Measurements from ENCODE around the gene GAB2. TPM values are rescaled to one million over a fixed set of nuclear protein-coding genes. Genes with fewer than 3 reads are reported as not detected.
"Not testable (repeated sequence)": the region's sequence is repeated elsewhere in the genome, so short reads cannot be mapped to it uniquely, and the experiment has no call there.

GAB2 gene
- total and polyA plus RNA-seq, 10 of the 15 experiments (the other 5 are each of a cell fraction or from before 2014, with no cell fraction given): 0.69 to 12.6 (median 3.8) TPM

DNA sequence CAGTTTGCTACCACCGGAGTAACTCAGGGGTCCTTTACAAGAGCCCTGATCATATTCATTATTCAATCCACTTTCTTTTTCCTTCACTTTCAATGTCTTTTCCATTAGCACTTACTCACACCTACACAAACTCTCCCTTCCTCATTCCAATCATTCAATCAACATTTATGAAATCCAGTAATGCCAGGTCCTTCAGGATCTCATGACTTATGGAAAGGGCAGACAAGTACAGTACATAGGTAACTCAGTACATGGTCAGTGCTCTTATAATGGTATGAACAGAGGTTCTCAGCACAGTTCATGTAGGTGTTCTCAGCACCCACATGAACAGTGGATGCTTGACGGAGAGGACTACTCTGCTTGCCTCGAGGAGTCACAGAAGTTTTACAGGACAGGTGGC, 122.3 kb downstream of the GAB2 start:
- H3K4me2 ChIP-seq (ENCODE audit: control insufficient read depth, insufficient read depth): no peak overlapping the region
- WGBS (ENCODE audit: insufficient coverage, insufficient replicate concordance, low lambda C conversion rate, missing lambda C conversion rate): 72% methylated on average over 3 of the region's 3 CpGs

GRCh38 chr11:78294100-78294499, 123.5 kb downstream of the GAB2 start:
- FAIRE-seq; in situ Hi-C loops (cut with MboI); RAD21 ChIA-PET (ENCODE audit: unreplicated experiment); H3K79me2 ChIP-seq (ENCODE audit: control insufficient read depth, insufficient read depth, low read length); H3K27ac ChIP-seq (ENCODE audit: control insufficient read depth, insufficient read depth); H3K4me1 ChIP-seq (ENCODE audit: control insufficient read depth, insufficient read depth, low read length); POLR2A ChIA-PET; CTCF ChIA-PET; H4K20me1 ChIP-seq (ENCODE audit: control insufficient read depth, insufficient read depth); H2AFZ ChIP-seq (ENCODE audit: control insufficient read depth, low read depth, low read length); SMC1A ChIA-PET (ENCODE audit: uncharacterized antibody, unreplicated experiment); intact Hi-C loops (cut with micrococcal nuclease; ENCODE audit: unreplicated experiment); H3K4me2 ChIP-seq (ENCODE audit: control insufficient read depth, insufficient read depth); H3K9me3 ChIP-seq (replicated peaks; ENCODE audit: control insufficient read depth, insufficient read depth, low read length); DNase-seq (ENCODE audit: low read depth, low spot score); BruUV-seq (replicated peaks); ATAC-seq; H3K27me3 ChIP-seq (replicated peaks in 1 of 2; ENCODE audit: control insufficient read depth in 2 of 2, insufficient read depth in 2 of 2, low read length in 1 of 2); H3K4me3 ChIP-seq; H3K9ac ChIP-seq (ENCODE audit: control insufficient read depth, insufficient read depth, low read length); H3K36me3 ChIP-seq (ENCODE audit: control insufficient read depth in 2 of 2, insufficient read depth in 2 of 2, low read length in 1 of 2): not testable (repeated sequence)
- 78% methylated on average over 4 of the region's 5 CpGs for WGBS (ENCODE audit: insufficient coverage, insufficient replicate concordance, low lambda C conversion rate, missing lambda C conversion rate)

More for the DNA sequence above, 122.3 kb downstream of the GAB2 start:
- ChIA-PET POLR2A (no interaction called here), SMC1A (ENCODE audit: uncharacterized antibody, unreplicated experiment) (no interaction called here), CTCF (no interaction called here), RAD21 (ENCODE audit: unreplicated experiment) (no interaction called here)
- Histone ChIP-seq H3K27me3 (replicated peaks in 1 of 2; ENCODE audit: control insufficient read depth in 2 of 2, insufficient read depth in 2 of 2, low read length in 1 of 2) (no peaks in the 10 kb centered on the region), H3K4me3 (no peak overlapping the region), H3K27ac (ENCODE audit: control insufficient read depth, insufficient read depth) (no peak overlapping the region), H3K4me1 (ENCODE audit: control insufficient read depth, insufficient read depth, low read length) (no peaks in the 10 kb centered on the region), H3K79me2 (ENCODE audit: control insufficient read depth, insufficient read depth, low read length) (no peaks in the 10 kb centered on the region), H3K36me3 (ENCODE audit: control insufficient read depth in 2 of 2, insufficient read depth in 2 of 2, low read length in 1 of 2) (no peaks in the 10 kb centered on the region), H3K9ac (ENCODE audit: control insufficient read depth, insufficient read depth, low read length) (no peak overlapping the region), H3K9me3 (replicated peaks; ENCODE audit: control insufficient read depth, insufficient read depth, low read length) (no peaks in the 10 kb centered on the region; the same call in 1 of the 3 replicates), H4K20me1 (ENCODE audit: control insufficient read depth, insufficient read depth) (no peaks in the 10 kb centered on the region), H2AFZ (ENCODE audit: control insufficient read depth, low read depth, low read length) (no peak overlapping the region)
- no TSS peak for BruUV-seq (replicated peaks)
- intact Hi-C loops (cut with micrococcal nuclease; ENCODE audit: unreplicated experiment) (no loop called here), in situ Hi-C loops (cut with MboI) (no loop called here)
- no peak for DNase-seq (ENCODE audit: low read depth, low spot score)
- ATAC-seq: no peak
- no peak for TF ChIP-seq MEF2A (IDR thresholded peaks at IDR 0.05; ENCODE audit: insufficient read depth, low read depth, low read length)
- TF ChIP-seq BRCA1 (IDR thresholded peaks at IDR 0.05; ENCODE audit: low read depth, low read length): no peak
- FAIRE-seq: no peak
